GM12872 (cell line): ENCODE measurements around the gene COPB1.

ENCODE experiments used
- TF ChIP-seq, protein P1 (sequence below): IDR thresholded peaks from 3 replicates; pipeline ENCODE4 v1.5.1; 2011; ENCODE audit warnings: low read depth, mild to moderate bottlenecking, low read length, moderate library complexity; ENCODE audit not compliant: insufficient read depth

Gene COPB1

DNA sequence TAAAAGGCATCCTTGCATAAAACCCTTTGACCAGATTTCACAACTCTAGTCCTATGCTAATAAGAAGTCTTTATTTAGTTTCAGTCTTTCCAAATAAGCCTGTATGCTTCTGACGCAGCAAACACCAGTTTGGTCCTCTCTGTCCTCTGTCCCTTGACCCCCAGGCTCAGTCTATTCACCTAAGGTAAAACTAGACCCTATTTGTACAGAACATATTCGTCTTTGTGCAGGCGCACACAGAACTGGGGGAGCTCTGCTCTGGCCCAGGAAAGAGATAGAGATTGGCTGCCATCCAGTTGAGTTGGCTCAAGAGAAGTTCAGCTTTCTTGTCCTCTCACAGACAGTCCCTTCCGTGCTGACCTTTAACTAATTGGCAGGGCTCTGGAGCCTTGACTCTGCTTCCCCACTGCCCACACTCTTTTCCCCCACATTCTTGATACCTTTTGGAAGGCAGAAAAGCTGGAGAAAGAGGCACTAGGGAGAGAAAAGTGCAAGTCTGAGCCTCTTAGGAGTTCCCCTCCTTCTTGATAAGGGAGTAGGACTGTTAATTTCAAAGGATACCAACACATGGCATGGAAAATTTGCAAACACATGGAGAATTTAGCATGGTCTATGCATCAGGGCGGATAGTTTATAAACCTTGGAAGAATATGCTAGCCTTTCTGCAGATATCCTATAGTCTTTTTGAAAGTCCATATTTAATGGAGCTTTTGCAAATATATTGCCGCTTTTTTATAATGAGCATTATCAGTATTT is 41.8 kb upstream of the COPB1 start:
- TF ChIP-seq, protein P1, sequence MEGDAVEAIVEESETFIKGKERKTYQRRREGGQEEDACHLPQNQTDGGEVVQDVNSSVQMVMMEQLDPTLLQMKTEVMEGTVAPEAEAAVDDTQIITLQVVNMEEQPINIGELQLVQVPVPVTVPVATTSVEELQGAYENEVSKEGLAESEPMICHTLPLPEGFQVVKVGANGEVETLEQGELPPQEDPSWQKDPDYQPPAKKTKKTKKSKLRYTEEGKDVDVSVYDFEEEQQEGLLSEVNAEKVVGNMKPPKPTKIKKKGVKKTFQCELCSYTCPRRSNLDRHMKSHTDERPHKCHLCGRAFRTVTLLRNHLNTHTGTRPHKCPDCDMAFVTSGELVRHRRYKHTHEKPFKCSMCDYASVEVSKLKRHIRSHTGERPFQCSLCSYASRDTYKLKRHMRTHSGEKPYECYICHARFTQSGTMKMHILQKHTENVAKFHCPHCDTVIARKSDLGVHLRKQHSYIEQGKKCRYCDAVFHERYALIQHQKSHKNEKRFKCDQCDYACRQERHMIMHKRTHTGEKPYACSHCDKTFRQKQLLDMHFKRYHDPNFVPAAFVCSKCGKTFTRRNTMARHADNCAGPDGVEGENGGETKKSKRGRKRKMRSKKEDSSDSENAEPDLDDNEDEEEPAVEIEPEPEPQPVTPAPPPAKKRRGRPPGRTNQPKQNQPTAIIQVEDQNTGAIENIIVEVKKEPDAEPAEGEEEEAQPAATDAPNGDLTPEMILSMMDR, result no peak

DNA sequence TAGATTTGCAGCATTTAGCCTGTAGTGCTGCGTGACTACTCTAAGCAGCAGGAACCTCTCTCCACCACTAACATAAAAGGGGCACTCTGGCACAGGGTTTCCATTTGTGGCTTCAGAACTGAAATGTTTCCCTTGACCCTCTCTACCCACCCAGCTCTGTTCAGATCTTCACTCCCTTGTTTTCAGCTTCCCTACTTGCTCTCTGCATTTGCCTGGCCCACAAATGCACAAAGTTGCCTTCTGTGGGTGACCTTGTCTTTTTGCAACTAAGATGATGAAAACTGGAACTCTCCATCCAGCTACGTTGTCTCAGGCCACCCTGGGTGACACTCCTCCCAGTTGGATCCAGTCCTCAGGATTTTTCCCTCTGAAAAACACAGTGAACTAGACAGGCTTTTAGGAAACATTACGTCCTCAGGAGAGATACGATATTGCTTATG is 40.4 kb upstream of the COPB1 start:
- TF ChIP-seq, protein P1, result 0 out of 3 replicates have a peak, but pooled peaks have one; percentile 3

DNA sequence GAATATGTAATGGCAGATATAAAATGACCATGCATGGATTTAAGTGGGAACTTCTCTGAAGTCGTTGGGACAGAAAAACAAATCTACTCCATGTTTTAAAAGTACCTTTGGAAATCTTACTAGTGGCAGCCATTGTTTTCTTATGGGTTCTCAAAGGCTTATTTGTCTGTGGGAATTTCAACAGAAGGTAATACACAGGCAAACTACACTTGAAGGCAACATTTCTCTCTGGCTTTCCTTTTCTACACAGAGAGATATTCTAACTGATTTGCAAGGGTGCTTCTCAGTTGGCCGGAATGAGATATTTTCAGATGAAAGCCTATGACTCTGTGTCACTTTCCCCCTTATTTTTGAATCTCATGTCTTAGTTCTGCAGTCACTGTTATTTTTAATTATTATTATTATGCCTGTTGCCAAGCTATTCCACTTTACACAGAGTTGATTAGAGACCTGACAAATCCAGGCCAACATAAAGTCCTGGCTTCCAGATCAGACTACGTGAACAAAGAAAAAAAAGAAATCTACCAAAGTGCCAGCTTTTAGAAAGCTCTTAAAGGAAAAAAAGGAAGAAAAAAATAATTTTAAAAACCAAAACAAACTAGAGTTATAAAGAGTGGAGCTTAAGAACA is 39.4 kb upstream of the COPB1 start:
- TF ChIP-seq, protein P1, result no peak

DNA sequence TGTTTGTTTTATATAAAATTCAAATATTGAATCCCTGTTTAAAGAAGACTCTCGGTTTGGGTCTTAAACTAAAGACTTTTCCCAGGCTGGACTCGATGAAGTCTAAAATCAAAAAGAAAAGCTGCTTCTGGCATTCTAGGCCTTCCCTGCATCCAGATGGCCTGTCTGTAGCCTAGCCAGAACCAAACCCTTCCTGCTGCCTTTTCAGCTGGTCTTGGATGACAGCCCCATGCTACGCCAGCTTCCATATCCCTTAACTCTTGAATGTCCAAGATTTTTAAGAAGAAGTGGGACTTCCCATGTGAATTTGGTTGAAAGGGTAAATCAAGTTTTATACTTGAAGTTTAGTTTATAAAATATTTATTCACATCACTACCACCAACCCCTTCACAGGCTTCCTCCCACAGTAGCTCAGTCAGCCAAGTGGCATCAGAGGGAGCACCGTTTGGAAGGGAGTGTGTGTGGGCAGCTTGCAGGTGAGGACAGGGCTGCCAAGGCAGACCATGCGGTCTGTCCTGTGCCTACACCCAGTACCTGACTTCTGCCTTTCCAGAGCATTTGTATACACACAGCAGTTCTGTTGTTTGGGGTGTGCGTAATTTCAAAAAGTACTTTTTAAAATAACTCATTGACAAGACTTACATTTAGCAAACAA is 38.8 kb upstream of the COPB1 start:
- TF ChIP-seq, protein P1, result no peak

DNA sequence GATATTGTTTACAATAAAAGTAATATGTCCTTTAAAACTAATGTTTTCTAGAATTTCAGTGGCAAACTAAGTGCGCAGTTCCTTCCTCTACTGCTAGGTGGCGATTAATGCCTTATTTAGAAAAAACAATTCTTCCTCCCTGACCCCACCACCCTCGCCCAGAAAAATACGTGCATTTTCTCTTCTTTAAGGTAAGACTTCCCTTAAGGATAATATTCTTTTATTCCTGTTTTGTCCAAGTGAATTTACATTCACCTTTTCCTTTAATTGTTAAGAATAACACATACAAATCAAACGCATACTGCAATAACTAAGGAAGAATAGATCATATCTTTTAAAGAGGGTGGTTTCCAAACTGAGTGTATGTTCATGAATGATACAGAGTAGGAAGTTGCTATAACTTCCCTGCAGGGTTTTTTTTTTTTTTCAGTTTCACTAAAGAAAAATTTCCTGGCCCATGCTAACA is 37.6 kb upstream of the COPB1 start:
- TF ChIP-seq, protein P1, result peak; percentile 70

DNA sequence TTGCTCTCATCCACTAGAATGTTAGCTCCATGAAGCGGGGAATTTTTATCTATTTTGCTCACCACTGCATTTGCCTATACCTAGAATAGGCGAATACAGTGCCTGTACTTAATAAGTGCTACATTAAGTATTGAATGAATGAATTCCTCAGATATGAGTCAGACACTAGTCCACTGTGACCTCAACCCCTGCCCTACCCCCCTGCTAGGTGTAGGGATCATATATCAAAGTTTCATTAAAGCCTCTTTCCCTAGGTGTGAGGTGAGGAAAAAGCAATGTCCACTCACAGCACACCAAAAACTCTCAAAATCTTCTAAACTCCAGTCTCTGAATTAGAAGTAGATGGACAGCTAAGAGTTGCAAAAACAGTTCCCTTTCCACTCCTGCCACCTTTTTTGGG is 30.3 kb upstream of the COPB1 start:
- TF ChIP-seq, protein P1, result no peak

DNA sequence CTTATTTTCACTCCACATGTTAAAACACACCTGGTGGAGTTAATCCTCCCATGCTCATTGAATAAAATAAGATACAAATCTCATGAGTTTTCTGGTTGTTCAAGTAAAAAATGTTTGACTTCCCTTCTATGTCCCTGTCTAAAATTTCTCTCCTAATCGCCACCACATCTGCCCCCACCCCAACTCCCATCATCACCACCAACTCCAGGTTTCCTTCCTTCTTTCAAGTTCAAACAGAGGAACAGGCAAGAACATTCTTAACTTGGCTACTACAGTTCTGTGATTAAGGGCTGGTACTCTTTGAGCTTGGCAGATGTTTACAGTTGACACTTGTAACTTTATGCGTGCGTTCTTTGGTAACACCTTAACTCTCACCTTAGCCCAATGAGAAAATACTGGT is 29.7 kb upstream of the COPB1 start:
- TF ChIP-seq, protein P1, result no peak
